ENCODE measurements around the gene SLC2A5.

DNA sequence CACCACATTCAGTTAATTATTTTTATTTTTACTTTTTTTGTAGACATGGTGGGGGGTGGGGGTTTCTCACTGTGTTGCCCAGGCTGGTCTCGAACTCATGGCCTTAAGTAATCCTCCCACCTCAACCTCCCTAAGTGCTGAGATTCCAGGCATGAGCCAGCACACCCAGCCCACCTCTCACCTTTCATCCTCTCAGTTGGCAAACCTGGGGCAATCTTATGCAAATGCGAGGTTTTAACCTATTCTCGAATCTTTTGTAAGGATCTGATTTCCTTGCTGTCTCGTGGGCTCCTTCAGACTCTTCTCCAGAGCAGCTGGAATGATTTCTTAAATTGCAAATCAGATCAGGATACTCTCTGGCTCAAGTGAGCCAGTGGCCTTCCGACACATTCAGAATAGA, 36.1 kb downstream of the SLC2A5 start:
- TF ChIP-seq, protein P1, sequence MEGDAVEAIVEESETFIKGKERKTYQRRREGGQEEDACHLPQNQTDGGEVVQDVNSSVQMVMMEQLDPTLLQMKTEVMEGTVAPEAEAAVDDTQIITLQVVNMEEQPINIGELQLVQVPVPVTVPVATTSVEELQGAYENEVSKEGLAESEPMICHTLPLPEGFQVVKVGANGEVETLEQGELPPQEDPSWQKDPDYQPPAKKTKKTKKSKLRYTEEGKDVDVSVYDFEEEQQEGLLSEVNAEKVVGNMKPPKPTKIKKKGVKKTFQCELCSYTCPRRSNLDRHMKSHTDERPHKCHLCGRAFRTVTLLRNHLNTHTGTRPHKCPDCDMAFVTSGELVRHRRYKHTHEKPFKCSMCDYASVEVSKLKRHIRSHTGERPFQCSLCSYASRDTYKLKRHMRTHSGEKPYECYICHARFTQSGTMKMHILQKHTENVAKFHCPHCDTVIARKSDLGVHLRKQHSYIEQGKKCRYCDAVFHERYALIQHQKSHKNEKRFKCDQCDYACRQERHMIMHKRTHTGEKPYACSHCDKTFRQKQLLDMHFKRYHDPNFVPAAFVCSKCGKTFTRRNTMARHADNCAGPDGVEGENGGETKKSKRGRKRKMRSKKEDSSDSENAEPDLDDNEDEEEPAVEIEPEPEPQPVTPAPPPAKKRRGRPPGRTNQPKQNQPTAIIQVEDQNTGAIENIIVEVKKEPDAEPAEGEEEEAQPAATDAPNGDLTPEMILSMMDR (IDR thresholded peaks at IDR 0.05 in 8 of 11, conservative IDR thresholded peaks at IDR 0.05 in 3 of 11), result no peak
- no peak for TF ChIP-seq POLR2A (IDR thresholded peaks at IDR 0.05)

Measured in spleen (tissue), 7 donors.